SK-N-SH (cell line): Measurements from ENCODE around the gene CYP2W1. TPM values are rescaled to one million over a fixed set of nuclear protein-coding genes. Genes with fewer than 3 reads are reported as not detected.

Experiments
- CTCF ChIA-PET: fragments of 300-600, 350-600 bp; formaldehyde crosslinking; extraction: SDS; loops from one replicate; lab custom pipeline; 2021; lab: Yijun Ruan, JAX
- POLR2A ChIA-PET: fragments of 350-600 bp; sonication (Branson Sonifier 250); formaldehyde crosslinking; extraction: SDS; loops from one replicate; lab custom pipeline; 2020; ENCODE audit warnings: antibody characterized with exemption, inconsistent platforms; lab: Yijun Ruan, JAX
- DNase-seq: peaks from one replicate; pipeline ENCODE4 v3.0.0; 2012
- H2AFZ ChIP-seq: fragments of 200-600 bp; sonication (generic); 2 replicates; pipeline ENCODE4 v1.8.1; 2016; ENCODE audit warnings: antibody characterized with exemption, mild to moderate bottlenecking, low read depth
- H3F3A ChIP-seq: fragments of 200-600 bp; sonication (generic); replicated peaks from 2 replicates; pipeline ENCODE3; 2016; ENCODE audit warnings: antibody characterized with exemption, mild to moderate bottlenecking; ENCODE audit not compliant: insufficient read depth
- H3K27ac ChIP-seq, 2 experiments: fragments of 200-500 bp in 1 of 2; fragments of 200-600 bp in 1 of 2; sonication (Bioruptor generic) in 1 of 2; sonication (generic), shearing (Covaris generic) in 1 of 2; 2 replicates each; pipeline versions ENCODE4 v1.5.1 to v1.6.1; 2014 to 2016; ENCODE audit warnings: low read depth in 2 of 2, inconsistent platforms in 1 of 2, low read length in 1 of 2, mild to moderate bottlenecking in 1 of 2, mixed read lengths in 1 of 2
- H3K27me3 ChIP-seq: fragments of 200-600 bp; sonication (generic), shearing (Covaris generic); 2 replicates; pipeline ENCODE4 v1.6.1; 2016; ENCODE audit warnings: mixed run types; ENCODE audit not compliant: insufficient read depth
- H3K36me3 ChIP-seq, 2 experiments: fragments of 200-500 bp in 1 of 2; fragments of 200-600 bp in 1 of 2; sonication (Bioruptor generic) in 1 of 2; sonication (generic) in 1 of 2; replicated peaks in 1 of 2; 2 replicates each; pipeline versions ENCODE3 to v1.5.1; 2014 to 2016; ENCODE audit warnings: low read length in 1 of 2, mild to moderate bottlenecking in 1 of 2; ENCODE audit not compliant: insufficient read depth in 2 of 2, control insufficient read depth in 1 of 2
- H3K4me1 ChIP-seq, 2 experiments: fragments of 200-500 bp in 1 of 2; fragments of 200-600 bp in 1 of 2; sonication (Bioruptor generic) in 1 of 2; sonication (generic), shearing (Covaris generic) in 1 of 2; 2 replicates each; pipeline versions ENCODE4 v1.5.1 to v1.6.1; 2014 to 2016; ENCODE audit warnings: low read depth in 1 of 2, low read length in 1 of 2, mixed run types in 1 of 2; ENCODE audit not compliant: insufficient read depth in 2 of 2, control insufficient read depth in 1 of 2
- H3K4me2 ChIP-seq: fragments of 200-600 bp; sonication (generic), shearing (Covaris generic); 2 replicates; pipeline ENCODE4 v1.6.1; 2017; ENCODE audit warnings: mixed run types
- H3K4me3 ChIP-seq, 2 experiments: fragments of 200-500 bp in 1 of 2; fragments of 200-600 bp in 1 of 2; sonication (Bioruptor generic) in 1 of 2; sonication (generic), shearing (Covaris generic) in 1 of 2; 2 replicates each; pipeline versions ENCODE4 v1.5.1 to v1.8.1; 2014 to 2016; ENCODE audit warnings: low read depth in 2 of 2, inconsistent platforms in 1 of 2, low read length in 1 of 2, mild to moderate bottlenecking in 1 of 2, mixed read lengths in 1 of 2, moderate library complexity in 1 of 2
- H3K79me2 ChIP-seq: fragments of 200-600 bp; sonication (generic); 2 replicates; pipeline ENCODE4 v1.8.1; 2017; ENCODE audit warnings: mild to moderate bottlenecking; ENCODE audit not compliant: insufficient read depth
- H3K9ac ChIP-seq: fragments of 200-600 bp; sonication (generic); 2 replicates; pipeline ENCODE4 v1.6.1; 2017; ENCODE audit warnings: mixed run types
- H3K9me2 ChIP-seq: fragments of 200-600 bp; sonication (generic); 2 replicates; pipeline ENCODE4 v1.6.1; 2017; ENCODE audit warnings: mixed run types
- H3K9me3 ChIP-seq: fragments of 200-600 bp; sonication (generic); 2 replicates; pipeline ENCODE4 v1.6.1; 2017; ENCODE audit warnings: mixed run types, mild to moderate bottlenecking, moderate library complexity
- H4K20me1 ChIP-seq: fragments of 200-600 bp; sonication (generic); 2 replicates; pipeline ENCODE4 v1.6.1; 2017; ENCODE audit warnings: mild to moderate bottlenecking, mixed run types; ENCODE audit not compliant: insufficient read depth
- ELF1 ChIP-seq: IDR thresholded peaks from 2 replicates; pipeline ENCODE4 v1.4.0; 2012
- EZH2phosphoT487 ChIP-seq: fragments of 200-600 bp; sonication (generic); IDR thresholded peaks from 2 replicates; pipeline ENCODE4 v1.6.1; 2017; ENCODE audit warnings: low read depth, mixed run types, mild to moderate bottlenecking, antibody characterized with exemption, moderate library complexity, borderline replicate concordance
- FOSL2 ChIP-seq: IDR thresholded peaks from 2 replicates; pipeline ENCODE4 v1.4.0; 2012; ENCODE audit warnings: low read depth, mild to moderate bottlenecking, moderate library complexity, borderline replicate concordance
- GABPA ChIP-seq: IDR thresholded peaks from 2 replicates; pipeline ENCODE4 v1.4.0; 2012; ENCODE audit warnings: low read depth, mild to moderate bottlenecking
- GATA2 ChIP-seq: sonication (generic); formaldehyde crosslinking; IDR thresholded peaks from 2 replicates; pipeline ENCODE4 v1.5.0; 2020; ENCODE audit warnings: mild to moderate bottlenecking, missing genetic modification reagents
- JUND ChIP-seq: IDR thresholded peaks from 2 replicates; pipeline ENCODE4 v1.4.0; 2012
- MEF2A ChIP-seq: IDR thresholded peaks from 2 replicates; pipeline ENCODE4 v1.4.0; 2012; ENCODE audit warnings: low read depth, borderline replicate concordance
- NRF1 ChIP-seq: IDR thresholded peaks from 2 replicates; pipeline ENCODE4 v1.6.1; 2012; ENCODE audit warnings: low read depth, mild to moderate bottlenecking, low read length
- RAD21 ChIP-seq: IDR thresholded peaks from 2 replicates; pipeline ENCODE4 v1.6.1; 2012; ENCODE audit warnings: mild to moderate bottlenecking, low read length
- RXRA ChIP-seq: IDR thresholded peaks from 2 replicates; pipeline ENCODE4 v1.4.0; 2012; ENCODE audit warnings: low read depth, mild to moderate bottlenecking, borderline replicate concordance
- SMC3 ChIP-seq: IDR thresholded peaks from 2 replicates; pipeline ENCODE4 v1.6.1; 2012; ENCODE audit warnings: low read depth, low read length, improper control_type of control experiment
- TAF1 ChIP-seq: IDR thresholded peaks from 2 replicates; pipeline ENCODE4 v1.6.1; 2012; ENCODE audit warnings: low read depth, mild to moderate bottlenecking, low read length, moderate library complexity, borderline replicate concordance
- TCF12 ChIP-seq: IDR thresholded peaks from 2 replicates; pipeline ENCODE4 v1.4.0; 2012
- TEAD4 ChIP-seq: IDR thresholded peaks from 2 replicates; pipeline ENCODE4 v1.4.0; 2012; ENCODE audit warnings: mild to moderate bottlenecking, borderline replicate concordance; ENCODE audit not compliant: insufficient read depth
- WGBS: methylation state at CpG from one replicate; pipeline ENCODE4 v1.1.6; 2017; ENCODE audit warnings: low lambda C conversion rate; 5-methylcytosine and 5-hydroxymethylcytosine counted together
- polyA plus RNA-seq, 3 experiments: library from polyadenylated mRNA; depleted of rRNA; stranded (reverse); fragments of >200 nt; gene quantifications; 2 replicates each; pipeline ENCODE4 v1.2.3, GENCODE V29; 2012

Gene CYP2W1
- polyA plus RNA-seq, 1 of the 3 experiments (the other 2 are of a cell fraction): 0.10 TPM

- no peaks in the 10 kb centered on the region for H3K27me3 ChIP-seq
- 66% methylated on average over 12 of the region's 24 CpGs for WGBS
- peaks cover under 1% of the 10 kb centered on the region for H3F3A ChIP-seq
- DNase-seq: no peak
- ChIA-PET POLR2A (no interaction called here), CTCF (interaction anchor here (0.6 to 4.8 kb wide), 10 partner anchors 13 to 296 kb away, joined by 3 to 50 read pairs (median 4); partner anchors contain the start of genes COX19 and GPR146)
- no peaks in the 10 kb centered on the region for H3K79me2 ChIP-seq
- no peak overlapping the region for H3K4me3 ChIP-seq
- no peak overlapping the region for H3K4me2 ChIP-seq
- no peak overlapping the region for H3K27ac ChIP-seq
- no peaks in the 10 kb centered on the region for H3K9me2 ChIP-seq
- H4K20me1 ChIP-seq: peaks cover under 1% of the 10 kb centered on the region; the same call in 1 of the 2 replicates
- H2AFZ ChIP-seq: no peak overlapping the region
- H3K4me1 ChIP-seq: peaks cover 3 to 14% of the 10 kb centered on the region in 2 experiments; a peak in 2 of 4 replicates
- H3K9ac ChIP-seq: no peak overlapping the region
- H3K36me3 ChIP-seq: no peaks in the 10 kb centered on the region
- no peak for TF ChIP-seq JUND
- no peak for TF ChIP-seq RAD21
- TF ChIP-seq FOSL2: no peak
- TF ChIP-seq GATA2: no peak
- TF ChIP-seq GABPA: no peak
- H3K9me3 ChIP-seq: no peaks in the 10 kb centered on the region
Observed at GRCh38 chr7:988426-988911, 5.5 kb downstream of the CYP2W1 start.

GRCh38 chr7:988963-989529 is 6.1 kb downstream of the CYP2W1 start:
- H3F3A ChIP-seq: peaks cover 4% of the 10 kb centered on the region
- H2AFZ ChIP-seq: no peak overlapping the region
- no peak overlapping the region for H3K27ac ChIP-seq
- H3K4me1 ChIP-seq: peaks cover 3 to 14% of the 10 kb centered on the region in 2 experiments; a peak in 2 of 4 replicates
- WGBS: 76% methylated on average over 12 of the region's 15 CpGs
- H4K20me1 ChIP-seq: peaks cover 4% of the 10 kb centered on the region; the same call in 1 of the 2 replicates
- no peaks in the 10 kb centered on the region for H3K27me3 ChIP-seq
- no peaks in the 10 kb centered on the region for H3K9me2 ChIP-seq
- H3K4me3 ChIP-seq: no peak overlapping the region
- H3K79me2 ChIP-seq: no peaks in the 10 kb centered on the region
- ChIA-PET CTCF (interaction anchor here (0.8 to 4.8 kb wide), 7 partner anchors 55 to 155 kb away, joined by 3 to 50 read pairs (median 5); partner anchors contain the start of gene GPR146), POLR2A (no interaction called here)
- no peaks in the 10 kb centered on the region for H3K9me3 ChIP-seq
- no peak overlapping the region for H3K9ac ChIP-seq
- no peak overlapping the region for H3K4me2 ChIP-seq
- DNase-seq: no peak
- no peaks in the 10 kb centered on the region for H3K36me3 ChIP-seq
- TF ChIP-seq SMC3 (no peak), RXRA (no peak), NRF1 (no peak), FOSL2 (no peak), MEF2A (no peak), TCF12 (no peak), TEAD4 (no peak), EZH2phosphoT487 (no peak), TAF1 (no peak), ELF1 (no peak), GABPA (no peak), JUND (no peak)
- TF ChIP-seq, all 33 proteins: peak for 0
